Activated CD4-positive, alpha-beta T cell treated with anti-CD3 and anti-CD28 coated beads for 1 hour (primary cell): ENCODE results near the gene G3BP2.

Source experiments
- DNase-seq: peaks from one replicate; pipeline ENCODE4 v3.0.0-alpha.2; 2020

The G3BP2 gene

DNA sequence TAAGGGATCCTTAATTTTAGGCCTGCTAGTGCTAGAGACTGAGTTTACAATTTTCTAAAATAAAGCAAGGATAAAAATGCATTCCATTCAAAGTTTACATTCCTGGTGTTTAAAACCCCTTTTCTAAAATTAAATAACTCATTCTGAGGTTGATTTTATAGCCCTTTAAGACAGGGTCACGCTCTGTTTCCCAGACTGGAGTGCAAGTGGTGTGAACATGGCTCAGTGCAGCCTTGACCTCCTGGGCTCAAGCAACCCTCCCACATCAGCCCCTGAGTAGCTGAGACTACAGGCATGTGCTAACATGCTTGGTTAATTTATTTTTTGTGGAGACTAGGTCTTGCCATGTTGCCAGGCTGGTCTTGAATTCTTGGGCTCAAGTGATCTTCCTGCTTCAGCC, 36.0 kb downstream of the G3BP2 start:
- no peak for DNase-seq

DNA sequence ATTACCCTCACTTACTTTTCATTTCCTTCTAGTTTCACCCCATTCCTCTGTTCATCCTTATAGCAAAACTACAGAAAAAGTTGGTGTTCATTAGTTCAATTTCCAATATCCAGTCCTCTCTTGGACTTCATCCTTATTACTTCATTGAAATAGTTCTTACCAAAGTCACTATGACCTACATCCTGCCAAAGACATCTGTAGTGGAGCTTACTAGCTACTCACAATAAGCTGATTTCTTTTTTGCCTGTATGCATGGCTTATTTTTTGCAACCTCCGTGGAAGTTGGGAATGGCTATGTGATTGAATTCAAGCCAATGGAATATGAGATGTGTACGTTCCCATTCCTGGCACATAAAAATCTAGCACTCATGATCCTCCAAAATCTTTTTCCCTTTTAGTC, 38.3 kb downstream of the G3BP2 start:
- DNase-seq: no peak

- no peak for DNase-seq
These were observed 38.9 kb downstream of the G3BP2 start for GRCh38 chr4:75634281-75634680.

DNA sequence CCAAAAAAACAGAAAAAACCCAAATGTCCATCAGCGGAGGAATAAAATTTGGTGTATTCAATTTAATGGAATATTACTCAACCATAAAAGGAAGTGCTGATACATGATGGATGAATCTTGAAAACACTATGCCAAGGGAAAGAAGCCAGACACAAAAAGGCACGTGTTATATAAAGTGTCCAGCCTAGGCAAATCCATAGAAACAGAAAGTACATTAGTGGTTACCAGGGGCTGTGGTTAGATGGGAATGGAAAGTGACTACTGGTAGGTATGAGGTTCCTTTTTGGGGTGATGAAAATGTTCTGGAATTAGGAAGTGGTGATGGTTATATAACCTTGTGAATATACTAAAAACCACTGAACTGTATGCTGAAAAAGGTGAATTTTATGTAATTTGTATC, 39.4 kb downstream of the G3BP2 start:
- no peak for DNase-seq

DNA sequence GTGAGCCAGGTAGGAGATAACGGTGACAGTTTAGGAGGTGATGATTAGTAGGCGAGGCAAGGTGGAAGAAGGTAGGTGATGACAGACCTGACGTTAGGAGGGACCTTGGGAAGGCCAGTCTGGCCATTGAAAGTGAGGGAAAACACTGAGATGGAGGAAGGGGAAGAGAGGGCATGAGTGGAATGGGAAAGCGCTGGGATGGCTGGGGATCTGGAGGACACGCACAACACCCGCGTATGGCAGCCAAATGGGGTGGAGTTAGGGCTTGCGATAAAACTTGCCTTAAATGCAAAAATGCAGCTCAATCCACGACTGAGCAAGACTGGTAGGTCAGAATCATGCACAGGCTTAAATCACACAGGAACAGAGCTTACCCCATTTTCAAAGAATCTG, 42.3 kb downstream of the G3BP2 start:
- DNase-seq: no peak

- peak; percentile 88 for DNase-seq
These were observed 42.9 kb downstream of the G3BP2 start, which contains the start of gene CDKL2 for GRCh38 chr4:75630174-75630936. Gene CDKL2 (minus strand): TSS chr4:75630528. CDS start chr4:75625988, 4,540 bp downstream.

- no peak for DNase-seq
These were observed 44.0 kb downstream of the G3BP2 start for GRCh38 chr4:75629239-75629638.

GRCh38 chr4:75623026-75623425, 50.2 kb downstream of the G3BP2 start:
- no peak for DNase-seq

DNA sequence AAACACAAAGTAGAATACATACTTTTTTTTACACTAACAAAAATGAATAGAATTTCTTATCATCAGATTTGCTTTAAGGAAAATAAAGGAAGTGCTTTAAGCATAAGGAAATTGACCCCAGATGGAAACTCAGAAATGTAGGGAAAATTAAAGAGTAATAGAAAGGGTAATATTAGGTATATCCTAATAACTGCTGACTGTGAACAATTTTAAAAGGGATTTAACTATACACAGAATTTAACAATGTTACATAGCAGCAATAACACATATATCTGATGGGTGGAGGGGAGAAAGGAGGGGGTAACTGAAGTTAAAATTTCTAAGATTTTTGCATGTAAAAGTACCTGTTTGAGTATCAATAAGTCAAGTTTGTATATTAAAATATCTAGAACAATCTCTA, 51.5 kb downstream of the G3BP2 start:
- DNase-seq: no peak

DNA sequence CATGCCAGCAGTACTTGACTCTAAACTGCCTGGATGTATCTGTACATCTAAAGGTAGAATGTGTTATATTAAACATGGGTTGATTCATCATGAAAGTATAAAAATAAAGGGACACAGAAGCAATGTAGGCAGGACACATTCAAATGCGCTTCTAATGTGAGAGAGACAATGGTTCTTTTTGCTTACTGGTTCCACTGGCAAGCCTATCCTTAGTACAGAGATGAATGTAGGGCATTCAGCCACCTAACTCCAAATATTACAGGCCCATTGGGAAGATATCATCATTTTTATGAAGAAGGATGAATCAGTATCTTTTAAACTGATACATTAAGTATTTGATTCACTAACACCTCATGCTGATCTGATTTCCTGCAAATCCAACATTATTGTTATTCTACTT, 60.9 kb downstream of the G3BP2 start:
- no peak for DNase-seq

- DNase-seq: no peak
These were observed 67.3 kb downstream of the G3BP2 start for GRCh38 chr4:75605928-75606327.

GRCh38 chr4:75599647-75600046, 73.6 kb downstream of the G3BP2 start:
- DNase-seq: no peak

DNA sequence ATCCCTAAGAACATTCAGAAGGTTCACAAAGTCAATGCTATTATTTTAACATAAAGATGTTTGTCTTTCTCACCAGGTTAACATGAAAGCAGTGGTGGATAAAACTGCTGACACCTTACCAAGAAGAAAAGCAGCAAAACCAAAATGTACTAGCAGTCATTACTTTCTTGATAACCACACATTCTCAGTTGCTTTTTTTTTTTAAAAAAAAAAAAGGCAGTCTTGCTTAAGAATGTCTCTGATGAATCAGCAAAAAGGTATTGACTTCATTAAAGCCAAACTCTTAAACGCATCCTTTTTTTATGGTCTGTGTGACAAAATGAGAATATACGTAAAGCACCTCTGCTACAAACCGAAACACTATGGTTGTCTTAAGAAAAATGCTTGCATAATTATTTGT, 74.8 kb downstream of the G3BP2 start:
- no peak for DNase-seq

DNA sequence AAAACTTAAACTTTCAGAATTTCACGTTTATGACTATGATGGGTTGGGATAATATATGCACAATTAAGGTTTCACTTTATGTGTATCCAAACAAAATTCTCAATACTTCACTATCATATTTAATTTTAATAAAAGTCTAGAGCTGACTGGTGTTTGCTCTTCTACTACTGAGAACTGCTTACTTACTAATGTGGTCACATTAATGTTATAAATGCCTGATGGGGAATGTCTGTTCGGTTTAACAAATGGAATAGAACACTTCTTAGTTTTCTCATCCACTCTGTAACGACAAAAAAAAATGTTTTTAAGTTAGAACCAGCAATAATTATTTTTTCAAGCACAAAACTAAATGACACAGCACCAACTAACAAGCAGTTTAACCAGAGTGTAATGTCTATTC, 77.2 kb downstream of the G3BP2 start:
- DNase-seq: no peak

GRCh38 chr4:75593393-75593792, 79.8 kb downstream of the G3BP2 start:
- DNase-seq: no peak
